NCI-H2107 treated with DMSO at 0.1 percent for 48 hours (cell line): ENCODE data around the gene RPL37.
"Not testable (repeated sequence)": the region's sequence is repeated elsewhere in the genome, so short reads cannot be mapped to it uniquely, and the experiment has no call there.

Experiments used
- DNase-seq: peaks from one replicate; lab custom pipeline; 2025; ENCODE audit not compliant: unreplicated experiment; lab: John Stamatoyannopoulos, UW

Gene RPL37

DNA sequence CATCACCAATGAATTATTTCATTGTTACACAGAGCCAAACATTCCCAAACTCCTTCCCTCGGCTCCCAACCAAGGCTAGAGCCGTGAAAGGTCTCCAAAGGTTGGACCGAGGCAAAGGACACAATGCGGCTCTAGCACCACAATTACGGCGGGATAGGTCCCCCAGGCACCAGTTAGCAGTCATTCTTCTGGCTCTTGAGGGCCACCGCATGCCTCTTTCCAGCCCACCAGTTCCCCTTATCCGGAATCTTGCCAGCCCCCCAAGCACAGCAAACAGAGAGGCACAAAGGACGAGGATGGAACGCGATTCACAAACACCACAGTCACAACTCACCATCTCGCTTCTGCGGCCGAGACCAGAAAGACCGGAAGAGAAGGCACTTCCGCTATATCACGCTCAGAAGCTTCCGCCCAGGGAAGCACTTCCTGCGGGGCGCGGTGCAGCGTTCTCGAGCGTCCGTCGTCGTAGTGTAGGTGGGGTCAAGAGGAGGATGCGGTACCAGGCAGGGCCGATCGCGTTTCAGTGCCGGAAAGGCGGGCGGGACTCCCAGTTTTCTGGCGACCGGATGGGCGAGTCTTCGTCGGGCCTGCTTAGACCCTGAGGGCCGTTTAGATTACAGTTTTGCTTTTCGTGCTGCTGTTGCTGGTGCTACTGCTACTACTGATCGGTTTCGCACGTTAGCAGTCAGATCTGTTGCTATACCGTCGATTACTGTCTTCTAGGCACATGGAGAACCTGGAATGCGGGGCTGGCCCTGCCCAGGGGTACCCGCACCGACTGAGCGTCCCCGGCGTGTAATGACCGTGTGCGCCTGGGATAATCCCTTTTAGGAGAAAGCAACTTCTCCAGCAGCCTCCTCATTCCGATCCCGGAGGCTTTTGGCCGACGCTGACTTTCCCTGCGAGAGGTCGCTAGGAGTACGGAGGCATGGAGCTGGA lies at the start of gene RPL37:
TSS of gene RPL37 (minus strand) at position 374 of the 939 bp plus-strand sequence. CDS start at position 337, 37 bp downstream.
- DNase-seq = peak; percentile 93

DNA sequence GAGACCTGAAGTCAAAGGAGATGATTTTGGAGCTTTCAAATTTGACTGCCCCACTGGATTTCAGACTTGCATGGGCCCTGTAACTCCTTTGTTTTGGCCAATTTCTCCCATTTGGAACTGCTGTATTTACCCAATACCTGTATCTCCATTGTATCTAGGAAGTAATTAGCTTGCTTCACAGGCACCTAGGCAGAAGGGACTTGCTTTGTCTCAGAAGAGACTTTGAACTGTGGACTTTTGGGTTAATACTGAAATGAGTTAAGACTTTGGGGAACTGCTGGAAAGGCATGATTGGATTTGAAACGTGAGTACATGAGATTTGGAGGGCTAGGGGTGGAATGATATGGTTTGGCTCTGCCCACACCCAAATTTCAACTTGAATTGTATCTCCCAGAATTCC lies 48.0 kb upstream of the RPL37 start:
- DNase-seq = not testable (repeated sequence)

DNA sequence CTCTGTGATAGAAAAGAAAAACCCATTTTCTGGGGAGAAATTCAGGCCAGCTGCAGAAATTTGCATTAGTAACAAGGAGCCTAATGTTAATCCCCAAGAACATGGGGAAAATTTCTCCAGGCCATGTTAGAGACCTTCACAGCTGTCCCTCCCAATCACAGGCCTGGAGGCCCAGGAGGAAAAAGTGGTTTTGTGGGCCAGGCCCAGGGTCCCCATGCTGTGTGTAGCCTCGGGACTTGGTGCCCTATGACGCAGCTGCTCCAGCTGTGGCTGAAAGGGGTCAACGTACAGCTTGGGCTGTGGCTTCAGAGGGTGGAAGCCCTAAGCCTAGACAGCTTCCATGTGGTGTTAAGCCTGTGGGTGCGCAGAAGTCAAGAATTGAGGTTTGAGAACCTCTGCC lies 47.3 kb upstream of the RPL37 start:
- DNase-seq = no peak

DNA sequence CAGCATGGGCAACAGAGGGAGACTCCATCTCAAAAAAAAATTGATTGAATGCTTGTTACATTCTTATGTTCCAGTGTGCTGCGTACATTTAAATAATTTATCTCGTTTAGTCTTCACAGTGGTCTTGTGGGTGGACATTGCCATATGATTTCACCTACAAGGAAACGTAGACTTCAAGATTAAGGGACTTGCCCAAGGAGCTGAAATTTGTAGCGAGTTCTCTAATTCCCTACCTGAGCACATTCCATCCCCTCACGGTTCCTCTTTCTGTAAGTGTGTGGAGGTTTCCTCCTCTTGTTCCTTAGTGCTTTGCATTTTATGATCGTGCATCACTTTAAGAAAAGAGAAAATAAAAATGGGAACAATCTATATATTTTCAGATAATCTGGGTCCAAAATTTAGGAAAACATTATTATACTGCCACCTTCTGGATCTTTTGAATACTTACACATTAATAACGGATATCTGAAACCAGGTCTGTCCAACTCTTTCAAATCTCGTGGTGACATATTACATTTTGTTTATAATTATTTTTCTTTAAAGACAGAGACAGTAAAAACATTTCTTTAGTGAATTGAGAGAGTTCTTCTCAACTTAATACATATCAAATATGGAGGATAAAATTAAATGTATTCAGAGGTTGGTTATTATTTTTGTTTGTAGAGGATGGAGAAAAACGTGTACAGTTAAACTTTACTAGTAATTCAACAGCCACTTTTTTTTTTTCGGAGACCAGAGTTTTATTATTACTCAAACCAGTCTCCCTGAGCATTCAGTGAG lies 44.3 kb upstream of the RPL37 start:
- peak; percentile 49 for DNase-seq

DNA sequence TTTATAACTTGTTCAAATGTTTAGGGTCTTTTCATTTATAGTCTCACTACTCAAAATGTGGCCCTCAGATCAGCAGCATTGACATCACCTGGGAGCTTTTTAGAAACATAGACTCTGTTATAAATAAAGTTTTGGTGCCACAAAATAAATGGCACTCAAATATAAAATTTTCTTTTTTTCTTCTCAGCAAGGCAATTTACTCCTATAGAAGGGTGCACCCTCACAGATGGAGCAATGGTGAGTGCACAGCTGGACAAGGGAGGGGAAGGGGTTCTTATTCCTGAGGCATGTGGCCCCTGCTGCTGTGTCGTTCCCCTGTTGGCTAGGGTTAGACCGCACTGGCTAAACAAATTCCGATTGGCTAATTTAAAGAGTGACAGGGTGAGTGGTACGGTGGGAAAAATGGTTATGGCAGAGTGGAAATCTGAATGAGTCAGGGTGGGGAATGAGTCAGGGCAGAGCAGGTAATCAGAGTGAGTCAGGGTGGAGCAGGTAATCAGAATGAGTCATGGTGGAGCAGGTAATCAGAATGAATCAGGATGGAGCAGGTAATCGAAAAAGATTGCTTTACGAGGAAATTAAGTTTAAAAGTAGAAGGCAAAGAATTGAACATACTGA lies 42.5 kb upstream of the RPL37 start:
- DNase-seq = no peak

DNA sequence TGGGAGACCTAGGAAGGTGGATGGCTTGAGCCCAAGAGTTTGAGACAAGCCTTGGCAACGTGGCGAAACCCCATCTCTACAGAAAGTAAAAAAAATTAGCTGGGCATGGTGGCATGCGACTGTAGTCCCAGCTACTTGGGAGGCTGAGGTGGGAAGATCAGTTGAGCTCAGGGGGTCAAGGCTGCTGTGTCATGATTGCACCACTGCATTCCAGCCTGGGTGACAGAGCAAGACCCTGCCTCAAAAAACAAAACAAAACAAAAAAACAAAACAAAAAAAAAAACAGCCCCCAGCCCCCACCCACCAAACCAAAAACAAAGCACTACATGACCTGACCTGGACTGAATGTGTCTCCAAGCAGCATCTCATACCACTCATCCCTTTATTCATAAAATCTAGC lies 40.9 kb upstream of the RPL37 start:
- DNase-seq = no peak

DNA sequence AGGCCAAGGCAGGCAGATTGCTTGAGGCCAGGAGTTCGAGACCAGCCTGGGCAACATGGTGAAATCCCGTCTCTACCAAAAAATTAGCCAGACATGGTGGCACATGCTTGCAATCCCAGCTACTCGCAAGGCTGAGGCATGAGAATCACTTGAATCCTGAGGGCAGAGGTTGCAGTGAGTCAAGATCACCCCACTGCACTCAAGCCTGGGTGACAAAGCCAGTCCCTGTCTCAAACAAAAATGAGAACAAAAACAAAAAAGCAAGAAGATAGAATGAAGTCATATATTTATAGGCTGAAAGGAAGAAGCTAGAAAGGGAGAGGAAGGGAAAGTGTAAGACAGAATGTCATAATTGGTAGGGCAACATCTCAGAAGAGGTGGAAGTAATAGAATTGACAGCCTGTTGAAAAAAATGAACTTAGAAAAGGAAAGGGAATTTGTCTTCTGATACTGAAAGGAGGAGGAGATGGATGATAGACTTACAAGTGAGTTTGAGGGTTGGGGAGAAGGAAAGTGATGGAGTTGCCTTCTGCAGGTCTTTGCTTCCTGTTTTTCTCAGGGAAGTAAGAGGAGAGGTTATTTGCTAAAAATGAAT lies 38.4 kb upstream of the RPL37 start:
- no peak for DNase-seq

DNA sequence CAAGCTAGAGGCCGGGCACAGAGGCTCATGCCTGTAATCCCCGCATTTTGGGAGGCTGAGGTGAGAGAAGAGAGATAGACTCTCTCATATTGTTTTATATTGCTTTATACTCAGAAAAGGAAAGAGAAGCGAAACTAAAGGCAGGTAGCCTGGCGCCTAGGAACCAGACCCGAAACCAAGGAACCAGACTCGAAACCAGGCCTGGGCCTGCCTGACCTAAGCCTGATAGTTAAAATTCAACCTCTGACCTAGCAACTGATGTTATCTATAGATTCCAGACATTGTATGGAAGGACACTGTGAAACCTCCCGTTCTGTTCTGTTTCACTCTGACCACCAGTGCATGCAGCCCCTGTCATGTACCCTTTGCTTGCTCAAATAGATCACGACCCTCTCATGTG lies 37.2 kb upstream of the RPL37 start:
- not testable (repeated sequence) for DNase-seq

DNA sequence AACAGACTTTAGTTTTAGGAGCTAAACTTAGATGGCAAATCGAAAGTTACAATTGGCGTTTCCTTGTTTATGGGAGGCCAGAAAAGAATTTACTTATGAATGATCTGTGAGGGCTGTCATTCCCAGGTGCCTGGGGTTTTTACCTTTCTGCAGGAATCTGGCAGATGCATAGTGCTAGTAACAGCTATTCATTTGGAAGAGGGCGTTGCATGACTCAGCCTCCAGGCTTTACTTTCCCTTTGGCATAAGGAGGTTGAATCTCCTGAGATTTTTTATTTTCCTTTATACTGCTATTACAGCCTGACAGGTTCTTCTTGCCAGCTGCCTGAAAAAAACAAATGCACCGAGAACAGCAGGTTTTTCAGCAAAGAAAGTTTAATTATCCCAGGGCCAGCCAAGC lies 36.2 kb upstream of the RPL37 start:
- DNase-seq = no peak

DNA sequence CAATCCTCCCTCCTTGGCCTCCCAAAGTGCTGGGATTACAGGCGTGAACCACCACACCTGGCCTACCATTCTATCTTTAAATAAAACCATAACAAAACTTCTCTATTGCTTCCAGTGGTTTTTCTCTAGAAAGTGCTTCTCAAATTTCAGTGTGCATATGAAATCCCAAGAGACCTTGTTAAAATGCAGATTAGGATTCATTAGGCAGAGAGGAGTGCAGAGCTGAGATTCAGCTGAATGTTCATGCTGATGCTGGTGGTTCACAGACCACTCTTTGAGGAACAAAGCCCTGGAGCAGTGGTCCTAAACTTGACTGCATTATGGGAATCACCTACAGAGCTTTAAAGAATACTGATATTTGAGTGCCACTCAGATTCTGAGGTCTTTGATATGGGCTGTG lies 34.4 kb upstream of the RPL37 start:
- no peak for DNase-seq

DNA sequence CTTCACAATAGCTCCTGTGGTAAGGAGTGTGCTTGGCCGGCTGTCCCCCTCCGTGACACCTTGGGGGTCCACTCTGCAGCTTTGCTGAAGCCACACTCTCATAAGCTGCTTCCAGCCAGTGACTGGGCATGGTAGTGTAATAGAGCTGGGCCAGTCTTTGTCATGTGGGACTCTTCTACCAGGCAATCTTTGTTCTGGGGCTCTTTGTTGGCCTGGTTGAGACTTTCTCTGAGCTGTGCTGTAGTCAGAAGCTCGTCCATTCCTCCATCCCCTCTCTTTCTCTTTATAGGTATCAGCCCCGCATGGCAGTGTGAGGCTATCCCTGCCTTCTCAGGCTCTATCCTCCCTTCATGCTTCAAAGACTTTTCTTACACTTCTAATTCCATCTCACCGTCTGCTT lies 31.8 kb upstream of the RPL37 start:
- DNase-seq = no peak

DNA sequence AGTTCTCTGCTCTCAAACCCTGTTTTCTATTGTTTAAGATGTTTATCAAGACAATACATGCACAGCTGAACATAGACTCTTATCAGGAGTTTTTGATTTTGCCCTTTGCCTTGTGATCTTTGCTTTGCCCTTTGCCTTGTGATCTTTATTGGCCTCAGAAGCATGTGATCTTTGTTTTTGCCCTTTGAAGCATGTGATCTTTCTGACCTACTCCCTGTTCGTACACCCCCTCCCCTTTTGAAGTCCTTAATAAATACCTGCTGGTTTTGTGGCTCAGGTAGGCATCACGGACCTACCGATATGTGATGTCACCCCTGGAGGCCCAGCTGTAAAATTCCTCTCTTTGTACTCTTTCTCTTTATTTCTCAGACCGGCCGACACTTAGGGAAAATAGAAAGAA lies 30.0 kb upstream of the RPL37 start:
- DNase-seq = not testable (repeated sequence)

DNA sequence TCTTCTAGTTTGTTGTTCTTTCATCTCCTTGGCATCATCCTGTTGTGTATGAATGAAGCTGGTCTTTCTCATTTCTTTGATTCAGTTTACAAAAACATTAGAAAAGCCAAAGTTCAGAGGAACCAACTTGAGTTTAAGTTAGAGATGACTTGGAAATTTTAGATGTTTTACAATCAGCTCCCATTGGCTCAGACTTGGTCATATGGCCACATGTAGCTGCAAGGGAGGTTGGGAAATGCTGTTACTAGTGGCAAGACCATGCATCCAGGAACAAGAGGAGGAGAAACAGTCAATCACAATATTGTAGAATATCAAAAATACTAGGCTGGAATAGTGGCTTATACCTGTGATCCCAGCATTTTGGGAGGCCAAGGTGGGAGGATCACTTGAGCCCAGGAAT lies 25.7 kb upstream of the RPL37 start:
- DNase-seq = no peak

DNA sequence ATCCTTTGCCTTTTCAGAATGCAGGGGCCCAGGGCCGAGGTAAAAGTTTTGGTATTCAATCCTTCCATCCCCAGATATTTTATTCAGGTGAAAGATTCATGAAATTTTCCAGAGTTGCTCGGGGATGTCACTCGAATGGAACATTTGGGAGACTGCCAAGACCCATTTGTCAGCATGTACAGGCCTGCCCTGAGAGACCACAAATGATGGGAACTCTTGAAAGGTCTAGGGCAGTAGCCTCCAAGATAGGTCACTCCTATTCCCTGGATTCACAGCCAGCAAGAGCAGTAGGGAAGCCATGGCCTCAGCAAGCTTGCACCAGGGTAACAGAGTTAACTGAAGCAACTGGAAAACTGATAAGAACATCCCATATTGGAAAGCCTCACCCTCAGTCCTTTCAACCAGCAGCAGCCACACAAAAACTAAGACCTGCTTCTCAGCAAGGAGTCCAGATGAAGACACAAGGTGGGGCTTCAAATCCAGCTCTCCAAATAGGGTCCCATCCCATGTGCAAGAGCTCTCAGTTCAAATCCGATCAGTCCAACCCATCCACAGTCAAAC lies 18.7 kb upstream of the RPL37 start:
- no peak for DNase-seq

DNA sequence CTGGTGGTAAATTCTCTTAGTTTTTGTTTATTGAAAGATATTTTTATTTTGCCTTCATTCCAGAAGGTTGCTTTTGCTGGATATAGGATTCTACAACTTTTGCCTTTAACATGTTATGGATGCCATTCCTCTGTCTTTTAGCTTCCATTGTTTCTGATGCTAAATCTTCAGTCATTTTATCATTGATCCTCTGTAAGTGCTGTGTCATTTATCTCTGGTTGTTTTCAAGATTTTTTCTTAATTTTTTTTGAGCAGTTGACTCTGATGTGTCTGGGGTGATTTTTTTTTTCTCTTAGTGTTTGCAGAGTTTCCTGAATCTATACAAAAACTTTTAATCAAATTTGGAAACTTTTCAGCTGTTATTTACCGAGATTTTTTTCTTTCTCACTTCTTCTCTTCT lies 12.5 kb upstream of the RPL37 start:
- DNase-seq = no peak

DNA sequence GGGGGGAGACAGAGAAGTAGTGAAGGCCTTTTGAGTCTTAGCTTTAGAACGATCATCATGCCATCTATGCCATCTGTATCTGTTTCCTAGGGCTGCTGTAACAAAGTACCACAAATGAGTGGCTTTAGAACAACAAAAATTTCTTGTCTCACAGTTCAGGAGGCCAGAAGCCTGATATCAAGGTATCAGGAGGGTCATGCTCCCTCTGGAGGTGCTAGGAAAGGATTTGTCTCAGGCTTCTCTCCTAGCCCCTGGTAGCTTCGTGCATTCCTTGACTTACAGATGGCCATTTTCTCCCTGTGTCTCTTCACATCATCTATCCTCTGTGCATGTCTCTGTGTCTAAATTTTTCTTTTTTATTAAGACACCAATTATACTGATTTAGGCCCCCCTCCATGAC lies 11.3 kb upstream of the RPL37 start:
- DNase-seq = no peak

DNA sequence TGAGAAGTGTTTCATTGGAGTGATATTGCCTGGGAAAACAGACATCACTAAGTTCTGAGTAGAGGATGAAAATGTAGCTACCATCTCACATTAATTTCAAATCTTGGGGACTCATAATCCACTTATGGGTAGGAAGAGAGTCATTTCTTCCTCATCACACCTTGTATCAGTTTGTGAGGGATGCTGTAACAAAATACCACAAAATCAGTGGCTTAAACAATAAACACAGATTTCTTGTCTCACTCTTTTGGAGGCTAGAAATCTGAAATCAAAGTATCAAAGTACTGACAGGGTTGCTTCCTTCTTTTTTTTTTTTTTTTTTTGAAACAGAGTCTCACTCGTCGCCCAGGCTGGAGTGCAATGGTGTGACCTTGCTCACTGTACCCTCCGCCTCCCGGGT lies 9.5 kb upstream of the RPL37 start:
- no peak for DNase-seq

DNA sequence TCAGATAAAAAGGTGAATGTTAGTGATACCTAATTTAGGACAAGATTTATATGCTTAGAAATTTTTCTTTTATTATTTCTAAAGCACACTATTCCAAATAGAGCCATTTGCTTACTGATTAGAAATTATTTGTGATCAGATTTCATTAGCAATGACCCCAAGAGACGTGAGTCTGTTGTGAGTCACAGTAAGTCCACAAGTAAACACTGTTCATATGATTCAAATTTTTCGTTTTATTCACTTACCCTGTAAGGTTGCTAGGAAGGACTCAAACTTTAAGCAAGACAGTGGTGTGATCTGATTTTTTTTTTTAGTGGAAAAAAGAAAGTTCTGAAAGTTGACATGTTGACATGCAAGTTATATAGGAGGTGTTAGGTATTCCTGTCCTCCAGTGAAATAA lies 7.3 kb upstream of the RPL37 start:
- DNase-seq = no peak

DNA sequence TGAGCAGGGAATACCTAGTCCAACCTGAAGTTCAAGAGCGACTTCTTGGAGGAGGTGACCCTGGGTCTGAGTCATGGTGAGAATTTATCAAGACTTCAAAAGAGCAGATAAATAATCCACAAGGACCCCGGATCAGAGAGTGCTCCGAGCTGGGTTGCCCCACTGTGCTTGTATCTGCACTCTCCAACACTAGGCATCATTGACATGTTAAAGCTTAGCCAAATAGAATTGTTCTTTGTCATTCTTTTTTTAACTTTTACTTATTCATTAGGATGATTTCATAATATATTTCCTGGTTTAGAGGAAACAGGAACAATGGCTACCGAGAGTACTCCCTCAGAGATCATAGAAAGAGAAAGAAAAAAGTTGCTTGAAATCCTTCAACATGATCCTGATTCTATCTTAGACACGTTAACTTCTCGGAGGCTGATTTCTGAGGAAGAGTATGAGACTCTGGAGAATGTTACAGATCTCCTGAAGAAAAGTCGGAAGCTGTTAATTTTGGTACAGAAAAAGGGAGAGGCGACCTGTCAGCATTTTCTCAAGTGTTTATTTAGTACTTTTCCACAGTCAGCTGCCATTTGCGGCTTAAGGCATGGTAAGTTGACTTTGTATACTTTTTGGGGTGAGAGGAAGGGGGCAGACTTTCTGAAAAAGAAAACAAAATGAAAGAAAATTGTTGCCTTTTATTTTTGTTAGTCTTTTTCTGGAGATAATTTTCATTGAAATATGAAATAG lies 6.2 kb upstream of the RPL37 start, which contains the start of gene CARD6:
TSS of gene CARD6 (plus strand) at position 300 of the 738 bp plus-strand sequence. CDS start at position 316, 16 bp downstream.
- no peak for DNase-seq

DNA sequence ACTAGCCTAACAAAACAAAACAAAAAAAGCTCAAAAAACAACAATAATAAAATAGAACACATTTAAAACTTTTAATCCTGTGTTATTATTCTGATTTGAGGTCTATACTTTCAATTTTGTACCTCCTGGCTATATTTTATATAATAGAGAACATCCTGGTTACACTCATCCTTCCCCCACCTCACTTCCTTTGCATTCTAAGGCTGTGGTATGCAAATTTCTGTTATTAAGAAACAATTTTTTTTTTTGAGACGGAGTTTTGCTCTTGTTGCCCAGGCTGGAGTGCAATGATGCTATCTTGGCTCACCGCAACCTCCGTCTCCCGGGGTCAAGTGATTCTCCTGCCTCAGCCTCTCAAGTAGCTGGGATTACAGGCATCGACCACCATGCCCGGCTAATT lies 3.1 kb upstream of the RPL37 start:
- no peak for DNase-seq
